Activated T-cell treated with anti-CD3 and anti-CD28 coated beads, Interleukin-2, amount 50 U/mL, for 1 hour (primary cell): ENCODE measurements around the gene CACNB2.

Source experiments
- DNase-seq: peaks from one replicate; pipeline ENCODE4 v3.0.0-alpha.2; 2020

CACNB2 gene

DNA sequence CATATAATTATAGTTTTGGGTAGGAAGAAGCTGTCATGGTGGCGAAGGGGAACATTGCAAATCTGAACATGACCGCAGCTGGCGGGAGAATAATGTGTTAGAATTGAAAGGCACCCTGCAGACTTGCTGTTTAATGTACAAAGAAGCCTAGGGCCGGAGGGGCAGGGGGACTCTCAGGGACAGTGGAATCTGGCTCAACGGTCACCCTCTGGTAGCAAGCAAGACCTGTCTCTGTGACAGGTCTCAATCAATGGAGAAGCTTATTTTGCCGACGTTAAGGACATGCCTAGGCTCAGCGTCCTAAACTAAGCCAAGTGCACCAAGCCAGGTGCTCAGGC is 333.9 kb downstream of the CACNB2 start:
- DNase-seq: no peak

DNA sequence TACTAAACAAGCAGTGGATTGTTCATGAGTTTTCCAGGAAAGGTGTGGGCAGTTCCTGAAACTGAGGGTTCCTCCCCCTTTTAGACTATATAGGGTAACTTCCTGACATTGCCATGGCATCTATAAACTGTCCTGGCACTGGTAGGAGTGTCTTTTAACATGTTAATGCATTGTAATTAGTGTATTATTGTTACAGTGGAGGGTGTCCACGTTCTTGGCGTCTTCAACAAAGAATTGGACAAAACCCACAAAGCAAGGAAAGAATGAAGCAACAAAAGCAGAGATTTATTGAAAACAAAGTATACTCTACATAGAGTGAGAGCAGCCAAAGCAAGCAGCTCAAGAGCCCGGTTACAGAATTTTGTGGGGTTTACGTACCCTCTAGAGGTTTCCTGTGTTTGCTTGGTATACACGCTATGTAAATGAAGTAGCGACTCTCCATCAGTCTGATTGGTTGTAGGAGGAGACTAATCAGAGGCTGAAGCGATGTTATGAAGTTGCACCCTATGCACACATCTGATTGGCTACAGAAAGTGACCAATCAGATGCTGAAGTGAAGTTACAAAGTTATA is 335.9 kb downstream of the CACNB2 start:
- DNase-seq: no peak

DNA sequence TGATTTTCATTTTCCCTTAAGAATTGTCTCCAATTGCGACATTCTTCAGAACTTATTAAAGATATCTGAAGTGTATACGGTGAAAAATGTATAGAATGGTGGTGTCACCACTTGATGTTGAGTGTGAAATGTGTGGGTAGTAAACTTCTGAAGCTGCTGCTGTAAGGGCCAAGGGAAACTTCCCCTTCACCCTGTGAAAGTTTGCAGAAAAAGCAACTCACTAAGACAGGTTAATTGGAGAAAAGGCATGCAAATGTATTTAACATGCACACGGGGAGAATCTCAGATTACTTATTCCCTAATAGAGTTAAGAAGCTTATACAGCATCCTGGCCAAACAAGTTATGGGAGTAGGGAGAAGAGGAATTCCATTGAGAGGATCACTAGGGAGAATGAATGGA is 338.1 kb downstream of the CACNB2 start:
- DNase-seq: no peak

DNA sequence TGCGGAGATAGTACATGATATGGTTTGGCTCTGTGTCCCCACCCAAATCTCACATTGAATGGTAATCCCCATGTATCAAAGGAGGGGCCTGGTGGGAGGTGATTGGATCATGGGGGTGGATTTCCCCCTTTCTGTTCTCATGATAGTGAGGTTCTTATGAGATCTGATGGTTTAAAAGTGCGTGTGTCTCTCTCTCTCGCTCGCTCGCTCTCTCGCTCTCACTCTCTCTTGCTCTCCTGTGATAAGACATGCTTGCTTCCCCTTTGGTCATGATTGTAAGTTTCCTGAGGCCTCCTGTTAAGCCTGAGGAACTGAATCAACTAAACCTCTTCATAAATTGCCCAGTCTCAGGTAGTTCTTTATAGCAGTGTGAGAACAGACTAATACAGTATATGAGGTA is 339.3 kb downstream of the CACNB2 start:
- DNase-seq: no peak

DNA sequence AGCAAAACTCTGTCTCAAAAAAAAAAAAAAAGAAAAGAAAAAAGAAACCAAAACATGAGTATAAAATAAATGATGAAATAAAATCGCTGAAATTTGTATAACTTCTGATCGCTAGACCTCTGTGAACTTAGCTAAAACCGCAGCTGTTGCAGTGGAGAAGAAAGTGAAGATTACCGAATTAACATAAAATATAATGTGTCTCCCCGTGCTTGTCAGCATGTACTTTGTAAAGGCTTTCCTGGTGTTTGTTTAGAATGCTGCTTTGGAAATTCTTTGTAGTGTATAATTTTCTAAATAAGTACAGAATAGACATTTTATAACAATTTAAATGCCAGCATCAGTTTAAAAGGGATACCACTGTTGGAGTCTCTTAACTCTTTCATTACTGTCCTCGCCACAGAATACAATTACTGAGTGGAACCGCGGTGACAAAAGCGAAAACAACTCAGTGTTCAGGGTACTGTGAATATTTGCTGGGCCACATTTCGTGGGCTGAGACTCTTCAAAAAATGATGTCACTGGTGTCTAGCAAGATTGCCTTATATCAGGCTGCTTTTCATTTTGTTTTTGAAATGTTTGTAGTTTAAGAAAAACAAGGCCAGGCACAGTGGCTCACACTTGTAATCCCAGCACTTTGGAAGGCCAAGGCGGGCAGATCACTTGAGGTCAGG is 343.4 kb downstream of the CACNB2 start:
- DNase-seq: no peak

DNA sequence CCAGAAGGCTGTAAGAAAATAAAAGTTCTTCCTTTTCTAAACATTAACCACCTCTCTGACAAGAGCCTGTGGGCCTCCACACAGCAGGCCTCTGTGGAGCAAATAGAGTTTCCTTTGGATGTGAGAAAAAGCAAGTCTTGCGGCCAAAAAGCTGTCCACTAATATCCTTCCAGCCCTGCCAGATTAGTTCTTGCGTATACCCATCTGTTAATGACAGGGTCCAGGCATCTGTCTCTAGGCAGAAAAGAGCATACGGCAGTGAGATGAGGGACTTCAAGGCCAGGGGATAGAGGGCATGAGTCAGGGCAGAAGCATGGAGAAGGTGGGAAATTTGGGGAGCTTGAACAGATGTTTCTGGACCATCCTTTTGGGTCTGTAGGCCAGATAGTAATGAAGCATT is 346.2 kb downstream of the CACNB2 start:
- DNase-seq: no peak

DNA sequence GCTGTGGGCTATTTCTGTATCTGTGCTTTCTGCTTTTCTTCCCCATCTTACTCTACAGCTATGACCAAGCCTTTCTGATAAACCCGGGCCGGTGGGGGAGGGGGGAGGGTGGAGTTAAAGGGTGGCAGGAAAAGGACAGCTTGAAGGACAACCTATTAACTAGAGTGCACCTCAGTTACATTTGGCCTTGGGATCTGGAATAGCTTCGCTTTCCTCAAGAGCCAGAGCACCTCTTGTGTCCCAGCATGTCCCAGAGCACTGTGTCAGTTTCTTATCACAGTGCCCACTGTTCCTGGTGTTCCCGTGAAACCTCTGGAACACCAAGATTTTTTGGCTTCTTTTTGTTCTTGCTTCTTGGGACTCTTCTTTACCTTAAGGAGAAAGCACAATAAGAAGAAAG is 350.5 kb downstream of the CACNB2 start:
- no peak for DNase-seq

DNA sequence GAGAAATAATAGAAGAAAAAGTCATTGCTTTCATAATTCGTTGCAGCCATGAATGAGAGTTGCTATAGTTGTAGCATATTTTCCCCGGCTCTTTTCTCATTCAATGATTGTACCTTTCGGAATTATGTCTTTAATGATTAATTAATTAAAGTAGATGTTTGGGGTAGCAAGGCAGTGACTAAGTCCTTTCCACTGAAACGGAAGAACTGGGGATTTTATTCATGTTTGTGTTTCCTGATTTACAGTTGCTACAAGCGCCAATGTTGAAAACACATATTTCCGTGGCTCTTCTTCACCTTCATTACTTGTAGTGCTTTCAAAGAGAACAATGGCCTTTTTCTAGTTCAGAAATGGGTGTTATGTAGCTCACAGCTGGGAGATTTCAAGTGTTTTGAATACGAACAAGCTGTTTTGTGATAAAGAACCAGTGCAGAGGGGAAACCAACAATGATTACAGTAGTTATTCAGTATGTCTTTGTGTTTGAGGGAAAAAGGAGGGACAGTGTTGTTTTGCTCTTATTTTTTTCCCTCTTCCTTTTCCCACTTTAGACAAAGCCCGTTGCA is 357.7 kb downstream of the CACNB2 start:
- no peak for DNase-seq

DNA sequence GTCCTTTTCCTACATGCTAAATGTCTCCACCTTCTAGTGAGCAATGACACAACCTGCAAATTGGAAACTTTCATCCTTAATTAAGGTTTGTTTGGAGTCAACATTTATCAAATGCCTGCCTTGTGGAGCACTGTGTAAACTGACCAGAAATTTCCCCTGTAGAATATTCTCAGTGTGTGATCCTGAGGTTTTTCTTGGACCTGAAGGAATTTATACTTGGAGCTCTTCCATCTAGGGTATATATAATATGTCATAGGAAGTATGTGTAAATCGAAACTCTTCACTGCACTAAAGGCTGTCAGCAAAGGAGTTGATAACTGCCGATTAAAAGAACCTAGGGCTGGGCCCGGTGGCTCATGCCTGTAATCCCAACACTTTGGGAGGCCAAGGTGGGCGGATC is 358.8 kb downstream of the CACNB2 start:
- no peak for DNase-seq

DNA sequence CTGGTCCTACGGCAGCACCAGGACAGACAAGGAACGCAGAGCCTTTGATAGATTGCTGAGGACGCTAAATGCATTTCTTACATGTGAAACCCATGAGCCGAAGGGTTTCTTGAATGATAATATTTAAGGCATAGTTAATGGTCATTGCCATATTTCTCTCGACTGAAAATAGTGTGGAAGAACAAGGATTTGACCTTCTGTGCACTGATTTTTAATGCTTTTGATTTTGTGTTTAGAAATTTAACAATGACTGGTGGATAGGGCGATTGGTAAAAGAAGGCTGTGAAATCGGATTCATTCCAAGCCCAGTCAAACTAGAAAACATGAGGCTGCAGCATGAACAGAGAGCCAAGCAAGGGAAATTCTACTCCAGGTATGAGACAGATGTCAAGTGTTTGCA is 360.4 kb downstream of the CACNB2 start:
- no peak for DNase-seq

DNA sequence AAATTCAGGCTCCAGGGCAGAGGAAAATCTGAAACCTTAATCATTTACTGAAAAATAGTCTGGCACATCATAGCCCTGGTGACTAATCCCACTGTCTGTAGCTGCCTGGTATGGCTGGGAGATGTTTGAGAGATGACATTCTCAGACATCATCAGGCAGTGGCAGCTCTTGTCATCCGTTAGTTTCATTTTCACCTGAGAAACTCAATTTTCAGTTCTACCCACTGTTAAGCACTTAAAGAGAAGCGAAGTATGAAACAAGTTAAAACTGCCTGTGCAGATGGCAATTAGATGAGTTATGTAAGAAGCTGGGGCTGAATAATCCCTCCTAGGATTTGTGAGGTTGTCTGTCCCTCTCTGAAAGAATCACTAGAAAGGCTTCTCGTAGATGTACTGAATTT is 361.0 kb downstream of the CACNB2 start:
- no peak for DNase-seq

DNA sequence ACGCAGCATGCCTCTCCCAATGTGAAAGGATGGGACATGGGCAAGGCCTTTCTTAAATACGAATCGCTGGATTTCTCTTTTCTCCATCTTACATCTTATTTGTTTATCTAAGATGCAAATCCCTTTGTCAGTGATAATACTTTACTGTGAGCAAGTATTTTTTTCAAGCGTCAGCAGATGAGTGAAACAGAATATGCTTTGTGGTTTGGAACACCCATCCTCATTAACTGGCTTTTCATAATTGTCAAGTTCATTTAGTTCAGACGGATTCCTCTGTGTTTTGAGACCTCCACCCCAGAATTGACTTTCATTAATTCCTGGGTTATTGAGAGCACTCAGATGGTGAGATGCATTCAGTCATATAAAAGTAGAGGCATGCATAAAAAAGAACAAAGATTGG is 361.4 kb downstream of the CACNB2 start:
- DNase-seq: no peak

DNA sequence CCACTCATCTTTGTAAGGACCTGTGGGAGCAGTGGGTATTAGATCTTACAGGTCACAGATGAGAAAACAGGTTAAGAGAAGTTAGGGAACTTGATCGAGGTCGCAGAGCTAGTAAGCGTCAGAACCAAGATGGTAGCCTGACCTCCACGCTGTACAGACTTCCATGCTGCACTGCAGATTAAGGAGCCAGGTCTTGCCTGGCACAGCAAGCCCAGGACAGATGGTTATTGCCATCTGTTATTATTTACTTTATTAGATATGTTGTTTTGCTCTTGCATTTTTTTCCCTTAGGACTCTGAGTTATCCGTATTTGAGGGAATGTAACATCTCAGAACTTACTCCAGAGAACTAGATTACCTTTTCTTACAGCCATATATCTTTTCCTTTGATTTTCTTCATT is 363.9 kb downstream of the CACNB2 start:
- no peak for DNase-seq

DNA sequence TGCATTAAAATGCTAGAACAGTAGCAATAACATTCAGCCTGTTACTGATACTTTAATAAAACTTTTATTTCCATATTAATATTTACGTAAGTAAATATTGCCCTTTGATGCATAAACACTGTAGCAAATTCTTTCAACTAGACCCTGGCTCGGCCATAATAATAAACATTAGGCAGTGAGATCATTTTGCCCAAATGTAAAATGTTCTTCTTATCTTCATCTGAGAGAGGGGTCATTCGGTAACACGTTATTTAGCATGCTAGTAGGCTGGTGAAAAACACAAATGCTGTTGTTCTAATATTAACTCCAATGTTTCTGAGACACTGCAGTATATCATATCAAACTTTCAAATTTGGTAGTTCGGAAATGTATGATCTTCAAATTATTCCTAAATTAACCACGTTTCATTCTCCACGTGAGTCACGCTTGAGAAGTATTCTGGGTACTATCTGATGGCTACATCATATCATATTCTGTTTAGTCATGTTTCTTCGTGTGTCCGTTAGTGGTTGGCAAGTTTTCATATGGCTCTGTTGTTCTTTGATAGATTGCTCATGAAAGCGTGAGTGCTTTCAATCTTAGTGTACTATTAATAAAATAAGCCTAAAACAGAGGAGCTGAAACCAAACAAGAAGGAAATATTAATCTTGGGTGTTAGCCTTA is 365.4 kb downstream of the CACNB2 start:
- no peak for DNase-seq

DNA sequence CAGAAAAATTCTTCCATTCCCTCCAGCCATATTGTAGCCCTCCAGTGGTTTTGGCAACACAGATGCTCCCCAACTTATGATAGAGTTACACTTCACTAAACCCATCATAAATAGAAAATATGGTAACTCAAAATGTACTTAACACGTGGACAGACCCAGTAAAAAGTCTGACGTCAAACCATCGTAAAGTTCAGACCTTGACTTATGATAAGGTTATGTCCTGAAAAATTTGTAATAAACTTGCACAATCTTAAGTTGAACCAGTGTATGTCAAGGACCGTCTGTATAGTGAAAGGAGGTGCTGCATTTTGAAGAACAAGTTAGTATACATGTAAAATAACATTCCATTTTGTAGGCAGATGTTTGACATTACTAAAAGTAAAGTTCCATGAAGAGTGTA is 368.4 kb downstream of the CACNB2 start:
- no peak for DNase-seq

DNA sequence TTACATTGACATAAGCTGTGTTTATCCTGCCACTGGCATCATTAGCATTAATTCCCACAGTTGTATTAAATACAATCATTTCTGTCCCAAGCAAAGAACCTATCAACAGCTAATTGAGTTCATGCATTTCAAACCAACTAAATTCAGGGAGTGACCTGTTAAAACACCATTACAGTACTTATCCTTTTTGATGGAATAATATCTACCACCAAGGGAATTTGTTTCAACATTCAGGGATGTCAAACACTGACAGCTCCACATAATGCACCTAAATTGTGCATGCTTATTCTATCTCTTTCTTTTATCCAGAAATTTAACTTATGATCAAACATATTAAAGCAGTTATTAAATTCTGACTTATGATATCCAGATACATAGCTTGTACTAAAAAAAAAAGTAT is 374.3 kb downstream of the CACNB2 start:
- DNase-seq: no peak

DNA sequence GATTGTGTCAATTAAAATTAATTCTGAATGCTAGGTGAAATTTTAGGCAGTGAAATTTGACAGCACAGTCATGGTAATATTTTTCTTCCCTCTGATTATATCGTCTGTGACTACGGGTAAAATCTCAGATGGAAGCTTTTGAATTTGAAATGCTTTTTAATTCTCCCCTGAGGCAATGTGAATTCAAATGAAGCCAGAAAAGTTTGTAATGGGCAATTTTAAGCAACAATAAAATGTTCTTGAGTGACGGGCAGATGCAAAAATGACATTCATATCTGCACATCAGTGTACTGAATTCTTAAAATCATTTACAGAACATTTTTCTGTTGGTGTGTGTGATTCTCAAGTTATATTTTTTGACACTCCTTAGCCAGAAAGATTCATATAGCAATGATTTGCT is 376.6 kb downstream of the CACNB2 start:
- no peak for DNase-seq

DNA sequence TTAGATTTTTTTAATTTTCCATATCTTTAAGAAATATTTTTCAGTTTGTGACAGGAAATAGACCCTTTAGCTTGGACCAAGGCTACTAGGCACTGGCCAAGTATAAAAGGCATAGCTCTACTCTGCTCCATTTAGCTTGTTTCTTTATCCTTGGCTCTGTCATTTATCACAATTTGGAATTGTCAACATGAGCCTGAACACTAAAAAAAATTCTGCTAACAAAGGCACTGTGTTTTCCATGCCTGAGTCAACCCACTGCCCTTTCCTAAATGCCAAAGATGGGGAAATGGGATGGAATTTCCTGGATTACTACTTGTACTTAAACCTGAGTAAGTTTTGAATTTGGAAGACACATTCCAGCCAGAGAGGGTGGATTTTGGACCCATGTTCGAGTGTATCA is 382.8 kb downstream of the CACNB2 start:
- no peak for DNase-seq

DNA sequence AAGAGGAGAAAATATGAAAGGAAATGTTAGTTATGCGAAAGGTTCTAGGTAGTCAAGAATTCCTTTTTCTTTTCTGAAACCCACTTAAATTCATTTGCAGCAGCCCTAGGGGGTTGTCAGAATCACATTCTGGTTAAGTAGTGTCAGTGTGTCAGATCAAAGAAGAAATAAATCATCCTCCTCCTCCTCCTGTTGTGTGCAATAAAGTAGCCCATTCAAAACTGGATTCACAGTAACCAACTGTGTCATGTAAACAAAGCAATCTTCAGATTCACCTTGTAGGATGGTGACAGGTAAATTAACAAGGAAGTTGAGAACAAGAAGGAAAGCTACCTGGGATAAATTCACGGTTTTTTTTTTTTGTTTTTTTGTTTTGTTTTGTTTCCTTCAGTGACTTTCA is 383.6 kb downstream of the CACNB2 start:
- no peak for DNase-seq

DNA sequence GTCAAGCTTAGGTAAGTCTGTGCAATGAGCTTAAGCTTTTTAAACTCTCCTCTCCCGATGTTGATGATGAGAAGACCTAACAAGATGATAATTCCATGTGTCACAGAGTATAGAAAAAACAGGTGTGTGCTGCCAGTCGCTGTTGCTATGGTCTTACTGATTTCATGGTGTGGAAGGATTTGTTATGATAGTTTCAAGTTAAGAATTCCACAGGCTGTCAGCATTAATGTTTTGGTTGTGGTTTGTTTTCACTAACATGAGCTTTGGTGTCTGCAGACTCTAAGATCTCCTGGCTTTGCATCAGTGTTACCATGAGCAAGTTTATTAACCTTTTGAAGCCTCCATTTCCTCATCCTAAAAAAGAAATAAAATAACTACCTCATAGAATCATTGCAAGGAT is 387.5 kb downstream of the CACNB2 start:
- no peak for DNase-seq

DNA sequence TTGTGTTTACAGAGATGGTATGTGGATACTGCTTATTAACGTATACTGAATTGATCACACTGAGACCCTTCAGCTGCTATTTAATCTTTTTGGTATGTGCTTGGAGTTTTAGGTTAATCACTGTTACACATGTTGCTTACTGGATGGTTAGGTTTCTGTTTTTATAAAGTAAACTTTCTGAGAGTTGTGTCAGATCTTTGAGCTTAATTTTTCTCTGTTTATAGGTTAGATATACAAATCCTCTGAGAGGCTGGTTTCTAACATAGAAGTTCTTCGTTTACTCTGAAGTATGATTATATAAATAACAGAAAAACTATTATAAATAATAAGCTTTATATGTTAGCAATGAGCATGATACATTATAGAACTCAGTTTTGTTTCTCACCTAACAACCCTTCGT is 388.1 kb downstream of the CACNB2 start:
- no peak for DNase-seq

DNA sequence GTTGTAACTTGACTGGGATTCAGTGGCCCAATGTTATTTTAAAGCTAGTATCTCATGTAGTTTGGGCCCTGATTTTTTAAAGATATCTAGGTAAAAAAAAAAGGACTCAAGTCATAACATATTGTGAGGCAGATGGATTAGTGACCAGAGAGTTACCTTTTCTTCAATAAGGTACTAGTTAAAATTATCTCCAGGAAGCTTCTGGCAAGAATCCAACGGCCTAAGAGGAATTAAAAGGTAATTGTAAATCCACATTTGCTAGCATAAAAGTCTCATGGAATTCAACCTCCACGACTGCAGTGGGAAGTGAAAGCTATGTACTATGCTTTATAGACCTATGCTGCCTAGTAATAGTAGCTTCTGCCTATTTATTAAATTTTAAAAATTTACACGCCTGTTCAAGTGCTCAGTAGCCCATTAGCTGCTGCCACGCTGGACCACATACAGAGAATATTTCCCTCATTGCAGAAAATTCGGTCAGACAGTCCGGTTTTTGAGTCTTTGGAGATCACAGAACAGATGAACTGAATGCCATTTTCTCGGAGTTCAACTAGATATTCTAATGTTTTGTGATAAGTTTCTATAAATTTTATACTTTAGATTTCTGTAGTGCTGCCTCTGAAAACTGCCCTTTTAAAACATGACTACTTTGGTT is 392.8 kb downstream of the CACNB2 start:
- no peak for DNase-seq

DNA sequence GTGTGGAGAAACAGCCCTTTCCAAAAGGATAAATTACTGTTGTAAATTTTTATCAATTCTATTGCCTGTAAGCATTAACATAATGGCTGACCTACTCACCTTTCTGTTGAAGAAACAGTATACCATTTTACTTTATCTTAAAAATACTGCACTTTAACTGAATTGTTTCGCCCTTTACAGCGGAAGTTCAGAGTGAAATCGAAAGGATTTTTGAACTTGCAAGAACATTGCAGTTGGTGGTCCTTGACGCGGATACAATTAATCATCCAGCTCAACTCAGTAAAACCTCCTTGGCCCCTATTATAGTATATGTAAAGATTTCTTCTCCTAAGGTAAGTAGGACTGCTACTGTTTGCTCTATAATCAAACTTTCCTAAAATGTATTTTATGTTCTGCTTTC is 393.7 kb downstream of the CACNB2 start:
- DNase-seq: no peak

DNA sequence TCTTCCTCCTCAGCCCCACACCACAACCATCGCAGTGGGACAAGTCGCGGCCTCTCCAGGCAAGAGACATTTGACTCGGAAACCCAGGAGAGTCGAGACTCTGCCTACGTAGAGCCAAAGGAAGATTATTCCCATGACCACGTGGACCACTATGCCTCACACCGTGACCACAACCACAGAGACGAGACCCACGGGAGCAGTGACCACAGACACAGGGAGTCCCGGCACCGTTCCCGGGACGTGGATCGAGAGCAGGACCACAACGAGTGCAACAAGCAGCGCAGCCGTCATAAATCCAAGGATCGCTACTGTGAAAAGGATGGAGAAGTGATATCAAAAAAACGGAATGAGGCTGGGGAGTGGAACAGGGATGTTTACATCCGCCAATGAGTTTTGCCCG is 399.1 kb downstream of the CACNB2 start:
- no peak for DNase-seq
